ENCODE results near the gene ITPK1.
A peak's percentile ranks its signal among the peaks of the same experiment; 100 is the strongest.
"Not testable (repeated sequence)": the region's sequence is repeated elsewhere in the genome, so short reads cannot be mapped to it uniquely, and the experiment has no call there.

The ITPK1 gene

GRCh38 chr14:93128725-93129459 lies 13.2 kb upstream of the ITPK1 start:
- no peak for FAIRE-seq

GRCh38 chr14:93126111-93126510 lies 10.4 kb upstream of the ITPK1 start:
- no peak for FAIRE-seq

DNA sequence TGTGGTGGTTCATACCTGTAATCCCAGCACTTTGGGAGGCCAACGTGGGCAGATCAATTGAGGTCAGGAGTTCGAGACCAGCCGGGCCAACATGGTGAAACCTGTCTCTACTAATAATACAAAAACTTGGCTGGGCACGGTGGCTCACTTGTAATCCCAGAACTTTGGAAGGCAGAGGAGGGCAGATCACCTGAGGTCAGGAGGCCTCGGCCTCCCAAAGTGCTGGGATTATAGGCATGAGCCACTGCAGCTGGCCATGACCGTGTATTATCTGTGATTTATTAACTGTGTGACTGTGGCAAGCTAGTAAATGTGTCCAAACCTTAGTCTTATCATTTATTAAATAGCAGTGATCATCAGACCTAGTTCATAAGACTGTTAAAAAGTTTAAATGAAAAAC lies 7.1 kb upstream of the ITPK1 start:
- no peak for FAIRE-seq

- no peak for FAIRE-seq
These were observed 5.5 kb upstream of the ITPK1 start for GRCh38 chr14:93121030-93121834.

DNA sequence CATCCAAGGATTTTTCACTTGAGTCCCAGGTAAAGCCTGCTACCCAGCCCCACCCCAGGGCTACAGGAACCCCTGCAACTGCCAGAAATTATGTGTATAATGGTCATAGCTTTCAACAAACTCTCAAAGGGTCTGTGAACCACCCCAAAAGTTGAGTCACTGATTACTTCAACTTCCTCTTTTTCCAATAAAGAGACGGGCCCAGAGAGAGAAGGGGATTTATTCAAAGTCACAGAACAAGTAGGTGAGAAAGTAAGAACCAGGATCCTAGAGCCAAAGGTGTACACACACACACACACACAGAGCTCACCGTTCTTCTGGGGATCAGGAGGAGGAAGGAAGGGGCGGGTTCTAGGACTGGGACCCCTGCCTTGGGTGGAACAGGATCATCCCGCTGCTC lies 4.8 kb upstream of the ITPK1 start:
- FAIRE-seq: no peak

- no peak for FAIRE-seq
These were observed 1.0 kb upstream of the ITPK1 start for GRCh38 chr14:93116676-93117200.

DNA sequence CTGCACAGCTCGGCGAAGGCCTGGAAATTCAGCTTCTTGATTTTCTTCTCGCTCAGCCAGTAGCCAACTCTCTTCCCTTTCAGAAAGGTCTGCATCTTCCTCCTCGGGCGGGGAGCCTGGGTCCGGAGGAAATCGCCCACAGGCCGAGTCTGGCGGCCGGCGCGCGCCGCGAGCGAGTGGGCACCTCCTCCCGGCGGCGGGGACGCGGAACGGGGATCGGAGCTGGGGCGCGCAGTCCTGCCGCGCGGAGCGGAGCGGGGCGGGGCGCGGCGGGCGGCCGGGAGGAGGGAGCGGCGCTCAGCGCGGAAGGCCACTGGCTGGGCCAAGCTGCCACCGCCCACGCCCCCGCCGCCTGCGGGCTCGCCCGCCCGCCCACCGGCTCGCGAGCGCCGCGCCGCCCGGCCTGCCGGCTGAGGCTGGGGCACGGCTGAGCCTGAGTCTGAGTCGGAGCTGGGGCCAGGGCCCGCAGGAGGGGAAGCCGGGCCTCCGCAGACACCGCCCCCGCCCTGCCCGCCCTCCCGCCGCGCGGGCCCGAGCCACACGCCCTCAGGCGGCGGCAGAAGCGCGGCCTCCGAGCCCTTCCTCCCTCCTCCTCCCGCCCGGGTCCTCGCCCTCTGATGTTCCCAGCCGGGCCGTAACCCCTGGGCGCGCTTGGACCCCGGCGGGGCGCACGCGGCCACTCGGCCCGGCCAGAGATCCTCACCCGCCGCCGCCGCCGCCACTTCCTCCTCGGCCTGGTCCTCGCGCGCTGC lies 480 bp downstream of the ITPK1 start:
- FAIRE-seq: no peak

DNA sequence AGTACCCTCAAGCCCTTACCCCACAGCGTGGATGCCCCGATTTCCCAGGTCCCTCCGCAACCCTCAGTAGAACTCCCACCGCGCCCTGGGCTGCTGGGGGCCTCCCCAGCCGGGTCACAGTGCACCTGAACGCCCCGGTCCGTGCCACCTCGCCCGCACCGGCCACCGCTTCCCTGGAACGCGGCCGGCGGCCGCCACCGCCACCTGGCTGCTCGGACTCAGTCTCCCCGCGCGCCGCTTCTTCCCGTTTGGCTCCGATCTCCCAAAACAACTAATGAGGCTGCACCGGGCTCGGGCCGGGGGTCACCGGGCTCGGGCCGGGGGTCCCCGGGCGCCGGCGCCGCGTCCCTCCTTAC lies 1.0 kb downstream of the ITPK1 start:
- no peak for FAIRE-seq

- FAIRE-seq: no peak
These were observed 1.5 kb downstream of the ITPK1 start for GRCh38 chr14:93114068-93114710.

DNA sequence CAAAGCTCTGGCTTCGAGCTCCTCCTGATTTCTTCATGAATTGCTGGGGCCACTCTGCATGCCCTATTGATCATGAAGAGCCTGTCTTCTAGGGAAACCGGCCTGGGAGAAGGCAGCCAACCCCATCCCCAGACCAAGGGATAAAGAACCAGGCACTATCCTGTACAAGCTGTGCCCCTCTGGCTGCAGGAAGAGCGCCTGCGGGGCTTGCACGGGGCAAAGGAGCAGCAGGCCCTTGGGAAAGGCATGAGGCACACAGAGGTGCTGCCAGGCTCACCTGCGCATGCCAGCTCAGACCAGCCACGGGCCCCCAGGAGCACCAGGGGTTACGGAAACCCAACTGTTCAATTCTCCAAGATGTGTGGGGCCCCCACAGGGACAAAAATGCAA lies 2.1 kb downstream of the ITPK1 start:
- FAIRE-seq: no peak

DNA sequence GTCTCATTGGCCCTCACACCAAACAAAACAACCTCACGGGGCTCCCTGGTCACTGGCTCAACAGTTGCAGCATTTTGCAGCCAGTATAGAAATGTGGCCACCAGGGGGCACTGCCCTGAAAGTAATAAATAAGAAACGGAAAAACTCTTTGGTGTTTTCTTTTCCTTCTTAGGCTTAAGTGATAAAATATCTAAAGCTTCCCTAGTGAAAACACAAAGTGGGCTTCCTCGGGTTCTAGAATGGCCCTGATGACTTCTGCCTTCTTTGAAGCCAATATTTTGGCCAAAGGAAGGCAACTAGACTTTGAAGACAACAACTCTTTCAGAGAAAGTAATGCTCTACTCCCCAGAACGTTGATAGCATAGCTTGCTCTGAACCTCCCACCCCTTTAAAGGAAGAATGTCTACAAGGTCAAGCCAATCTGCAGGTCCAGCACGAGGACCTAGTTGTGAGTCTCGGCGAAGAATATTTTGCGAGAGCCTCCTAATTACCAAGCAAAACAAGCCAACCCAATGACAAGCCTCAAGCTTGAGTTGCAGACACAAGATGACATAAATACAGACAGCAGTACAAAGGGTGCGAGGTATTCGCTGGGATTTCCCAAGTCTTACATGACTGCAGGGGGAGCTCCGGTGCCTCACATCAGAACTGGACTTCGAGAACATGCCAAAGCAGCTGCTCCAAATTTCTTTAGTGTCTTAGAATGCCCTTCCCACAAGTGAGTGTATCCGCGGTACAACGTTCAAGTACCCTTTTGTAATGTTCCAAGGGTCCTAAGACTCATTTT lies 2.6 kb downstream of the ITPK1 start:
- FAIRE-seq: peak; percentile 55

DNA sequence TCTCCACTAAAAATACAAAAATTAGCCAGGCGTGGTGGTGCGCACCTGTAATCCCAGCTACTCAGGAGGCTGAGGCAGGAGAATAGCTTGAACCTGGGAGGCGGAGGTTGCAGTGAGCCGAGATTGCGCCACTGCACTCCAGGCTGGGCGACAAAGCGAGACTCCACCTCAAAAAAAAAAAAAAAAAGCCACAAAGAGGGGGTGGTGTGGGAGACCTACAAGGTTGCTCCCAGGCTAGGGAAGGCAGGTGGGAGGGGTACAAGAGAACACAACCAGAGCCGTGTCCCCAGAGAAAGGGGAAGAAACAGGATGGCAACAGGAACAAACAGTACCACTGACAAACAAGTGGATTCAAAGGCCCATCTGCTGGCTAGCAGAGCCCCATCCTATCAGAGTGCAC lies 4.2 kb downstream of the ITPK1 start:
- not testable (repeated sequence) for FAIRE-seq

DNA sequence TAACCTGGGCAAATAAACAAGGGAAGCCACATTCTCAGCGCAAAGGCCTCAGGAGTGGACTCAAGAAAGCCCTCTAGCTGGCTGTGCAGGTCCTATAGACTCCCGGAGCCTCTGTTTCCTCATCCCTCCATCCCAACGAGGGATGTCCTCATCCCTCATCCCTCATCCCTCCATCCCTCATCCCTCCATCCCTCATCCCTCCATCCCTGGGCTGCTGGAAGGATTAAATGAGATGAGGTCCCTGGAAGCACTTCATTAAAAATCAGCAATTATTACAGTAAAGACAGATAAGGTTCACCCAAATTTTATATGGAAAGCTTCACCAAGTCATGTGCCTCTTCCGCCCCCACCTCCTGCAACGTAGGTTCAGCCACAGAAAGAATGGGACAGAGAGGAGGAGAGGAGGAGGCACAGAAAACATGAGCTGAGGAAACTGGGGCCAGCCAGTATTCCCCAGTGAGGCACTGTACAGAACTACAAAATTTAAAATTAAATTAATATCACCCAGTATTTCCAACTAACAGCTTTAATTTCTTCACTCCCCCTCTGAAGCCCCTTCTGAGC lies 4.8 kb downstream of the ITPK1 start:
- FAIRE-seq: no peak

DNA sequence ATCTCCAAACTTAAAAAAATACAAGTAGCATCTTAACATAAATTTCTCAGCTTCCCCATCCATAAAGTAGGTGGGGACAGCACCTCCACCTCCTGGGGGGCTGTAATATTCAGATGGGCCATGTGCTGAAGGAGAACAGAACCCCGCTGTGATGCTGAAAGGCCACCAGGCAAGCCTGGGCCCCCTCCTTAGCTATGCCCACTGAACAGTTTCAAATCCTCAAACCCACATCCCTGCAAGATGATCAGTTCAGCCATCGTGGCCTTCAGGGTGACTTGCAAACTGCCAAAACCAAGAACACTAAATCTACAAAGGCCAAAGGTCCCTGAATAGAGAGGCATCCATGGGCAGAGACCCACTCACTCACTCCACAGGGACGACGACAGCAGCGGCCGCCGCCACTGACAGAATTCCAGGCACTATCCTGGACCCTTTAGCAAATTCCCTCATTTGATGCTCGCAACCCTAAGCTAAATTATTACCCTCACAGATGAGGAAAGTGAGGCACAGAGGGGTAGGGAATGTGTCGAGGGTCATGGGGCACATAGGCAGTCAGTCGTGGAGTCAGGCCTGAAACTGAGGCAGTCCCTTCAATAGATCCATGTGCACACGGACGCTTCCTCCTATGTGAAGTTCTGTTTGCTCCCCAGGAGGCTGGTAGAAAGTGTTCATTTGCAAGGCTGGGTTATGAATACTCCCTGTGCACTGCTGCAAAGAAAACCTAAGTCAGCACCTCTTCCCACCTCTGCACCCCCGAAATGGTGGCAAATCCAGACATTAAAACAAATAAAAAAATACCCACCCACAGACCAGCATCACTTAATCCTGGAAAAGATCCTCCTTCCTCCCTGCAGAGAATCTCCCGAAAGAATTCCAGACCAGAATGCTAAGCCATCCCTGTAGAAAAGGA lies 5.9 kb downstream of the ITPK1 start:
- FAIRE-seq: no peak

- FAIRE-seq: no peak
These were observed 7.6 kb downstream of the ITPK1 start for GRCh38 chr14:93108105-93108504.

DNA sequence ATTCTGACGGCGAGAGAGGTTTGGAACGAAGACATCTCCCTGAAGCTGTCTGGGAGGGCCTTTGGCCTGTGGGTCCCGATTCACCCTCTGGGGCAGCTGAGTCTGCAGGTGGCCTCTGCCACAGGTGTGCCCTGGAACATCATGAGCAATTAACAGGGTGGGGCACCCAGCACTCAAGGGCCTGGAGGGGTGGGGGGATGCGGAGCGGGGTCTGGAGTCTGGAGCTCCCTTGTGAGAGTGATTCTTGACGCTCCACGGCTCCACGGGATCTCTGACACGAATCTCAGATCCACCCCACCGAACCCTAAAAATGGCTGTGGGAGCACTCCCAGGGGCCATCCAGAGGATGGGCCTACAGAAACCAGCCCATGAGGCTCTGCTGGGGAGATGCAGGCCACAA lies 8.3 kb downstream of the ITPK1 start:
- no peak for FAIRE-seq

DNA sequence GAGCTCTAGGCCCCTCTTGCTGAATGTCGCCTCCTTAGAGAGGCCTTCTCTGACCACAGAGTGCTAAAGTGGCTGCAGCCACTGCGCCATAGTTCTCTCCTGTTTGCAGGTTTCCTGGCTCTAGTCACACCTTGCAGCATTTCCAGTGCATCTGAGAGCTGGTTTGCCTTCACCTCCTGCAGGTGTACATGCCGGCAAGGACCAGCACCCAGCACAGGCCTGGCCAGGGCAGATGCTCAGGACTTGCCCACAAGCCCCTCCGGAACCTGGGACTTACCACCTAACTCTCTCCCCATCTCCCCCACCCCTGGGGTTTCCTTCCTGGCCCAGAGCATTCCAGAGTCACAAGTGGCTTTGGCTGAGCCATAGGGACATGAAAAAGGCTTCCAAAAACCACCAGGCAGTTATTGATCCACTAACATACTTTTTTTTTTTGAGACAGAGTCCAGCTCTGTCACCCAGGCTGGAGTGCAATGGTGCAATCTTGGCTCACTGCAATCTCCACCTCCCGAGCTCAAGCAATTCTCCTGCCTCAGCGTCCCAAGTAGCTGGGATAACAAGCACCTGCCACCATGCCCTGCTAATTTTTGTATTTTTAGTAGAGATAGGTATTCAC lies 9.1 kb downstream of the ITPK1 start:
- FAIRE-seq: no peak

DNA sequence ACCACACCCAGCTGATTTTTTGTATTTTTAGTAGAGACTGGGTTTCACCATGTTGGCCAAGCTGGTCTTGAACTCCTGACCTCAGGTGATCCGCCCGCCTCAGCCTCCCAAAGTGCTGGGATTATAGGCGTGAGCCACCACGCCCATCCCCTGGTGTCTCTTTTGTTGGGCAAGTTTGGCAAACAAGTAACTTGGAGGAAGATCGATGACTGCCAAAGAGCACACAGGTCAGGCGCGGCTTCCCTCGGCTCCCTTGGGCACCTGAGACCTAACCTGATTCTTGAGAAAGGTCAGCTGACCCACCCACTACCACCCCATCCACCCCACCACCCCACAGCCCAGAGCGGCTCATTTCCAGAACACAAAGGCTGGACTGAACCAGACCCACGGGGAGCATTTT lies 9.9 kb downstream of the ITPK1 start:
- FAIRE-seq: not testable (repeated sequence)

GRCh38 chr14:93105362-93105761 lies 10.4 kb downstream of the ITPK1 start:
- no peak for FAIRE-seq

GRCh38 chr14:93104961-93105360 lies 10.8 kb downstream of the ITPK1 start:
- FAIRE-seq: no peak

All from islet of Langerhans (tissue), 1 donor.